T-helper 17 cell (primary cell): ENCODE data around the gene MRPL20. TPM values are rescaled to one million over a fixed set of nuclear protein-coding genes. Genes with fewer than 3 reads are reported as not detected.
"Not testable (repeated sequence)": the region's sequence is repeated elsewhere in the genome, so short reads cannot be mapped to it uniquely, and the experiment has no call there.

Experiments
- ATAC-seq: fragments of 150-1000 bp; cut with Tn5 transposase; 2 replicates; pipeline ENCODE4 v1.10.0; 2021; ENCODE audit warnings: mild to moderate bottlenecking, moderate library complexity
- DNase-seq, 3 donors: peaks; one replicate each; pipeline versions ENCODE4 v3.0.0 to v3.0.0-alpha.2; 2020 to 2021
- H3K9me3 ChIP-seq: one replicate; pipeline ENCODE4 v1.7.0; 2013; ENCODE audit warnings: low read length, mild to moderate bottlenecking; ENCODE audit not compliant: control insufficient read depth, poor library complexity, severe bottlenecking
- H3K27ac Mint-ChIP-seq: one replicate; pipeline ENCODE4 v1.8.0; 2022; ENCODE audit warnings: mild to moderate bottlenecking, moderate library complexity, mixed read lengths
- H3K27me3 Mint-ChIP-seq: one replicate; pipeline ENCODE4 v1.8.0; 2022; ENCODE audit warnings: mixed read lengths
- H3K36me3 Mint-ChIP-seq: one replicate; pipeline ENCODE4 v1.8.0; 2022; ENCODE audit warnings: low read depth, mixed read lengths
- H3K4me1 Mint-ChIP-seq: one replicate; pipeline ENCODE4 v1.8.0; 2022; ENCODE audit warnings: mild to moderate bottlenecking, mixed read lengths
- H3K4me3 Mint-ChIP-seq: one replicate; pipeline ENCODE4 v1.8.0; 2022; ENCODE audit warnings: mild to moderate bottlenecking, moderate library complexity, mixed read lengths
- total RNA-seq, 4 donors: library from RNA in 2 of 4; stranded (reverse) in 2 of 4; gene quantifications; one replicate each; pipeline ENCODE4 v1.2.3 and lab custom pipeline; 2022 to 2026

The MRPL20 gene
- total RNA-seq, 2 donors from 2014 or later, result 88.0 to 92.1 TPM

- DNase-seq, result no peak
- no peaks in the 10 kb centered on the region for H3K9me3 ChIP-seq
- Mint-ChIP-seq H3K4me3 (no peak overlapping the region), H3K4me1 (peaks cover 6% of the 10 kb centered on the region), H3K36me3 (no peaks in the 10 kb centered on the region), H3K27ac (no peak overlapping the region), H3K27me3 (no peaks in the 10 kb centered on the region)
- ATAC-seq, result no peak
Measured at GRCh38 chr1:1388078-1388472, 19.0 kb downstream of the MRPL20 start.

GRCh38 chr1:1387098-1388077, 19.7 kb downstream of the MRPL20 start:
- Mint-ChIP-seq H3K27ac (no peak overlapping the region), H3K4me1 (peaks cover 6% of the 10 kb centered on the region), H3K27me3 (no peaks in the 10 kb centered on the region), H3K4me3 (no peak overlapping the region), H3K36me3 (no peaks in the 10 kb centered on the region)
- no peak for DNase-seq
- no peaks in the 10 kb centered on the region for H3K9me3 ChIP-seq
- ATAC-seq, result no peak

- no peak overlapping the region for H3K4me3 Mint-ChIP-seq
- H3K36me3 Mint-ChIP-seq, result no peaks in the 10 kb centered on the region
- H3K4me1 Mint-ChIP-seq, result peaks cover 2% of the 10 kb centered on the region
Measured at GRCh38 chr1:1385931-1386330, 21.2 kb downstream of the MRPL20 start.

GRCh38 chr1:1385339-1385738, 21.8 kb downstream of the MRPL20 start:
- ATAC-seq, DNase-seq, H3K4me3 Mint-ChIP-seq, H3K27ac Mint-ChIP-seq, H3K27me3 Mint-ChIP-seq, H3K36me3 Mint-ChIP-seq, H3K4me1 Mint-ChIP-seq, H3K9me3 ChIP-seq: not testable (repeated sequence)

More at GRCh38 chr1:1385931-1386330, 21.2 kb downstream of the MRPL20 start:
- DNase-seq (no peak), ATAC-seq (no peak)
- Mint-ChIP-seq H3K27me3 (no peaks in the 10 kb centered on the region), H3K27ac (peak overlapping the region; percentile 16)
- no peaks in the 10 kb centered on the region for H3K9me3 ChIP-seq

- DNase-seq (no peak), ATAC-seq (no peak)
- H3K27ac Mint-ChIP-seq, result no peak overlapping the region
- H3K4me1 Mint-ChIP-seq, result peaks cover 2% of the 10 kb centered on the region
- no peaks in the 10 kb centered on the region for H3K9me3 ChIP-seq
- no peaks in the 10 kb centered on the region for H3K27me3 Mint-ChIP-seq
- no peaks in the 10 kb centered on the region for H3K36me3 Mint-ChIP-seq
- no peak overlapping the region for H3K4me3 Mint-ChIP-seq
Measured at GRCh38 chr1:1381294-1381693, 25.8 kb downstream of the MRPL20 start.

GRCh38 chr1:1380860-1381259, 26.2 kb downstream of the MRPL20 start:
- ATAC-seq (no peak), DNase-seq (no peak)
- Mint-ChIP-seq H3K27me3 (no peaks in the 10 kb centered on the region), H3K36me3 (no peaks in the 10 kb centered on the region), H3K27ac (no peak overlapping the region), H3K4me3 (no peak overlapping the region), H3K4me1 (peaks cover 2% of the 10 kb centered on the region)
- no peaks in the 10 kb centered on the region for H3K9me3 ChIP-seq

- DNase-seq (no peak), ATAC-seq (no peak)
- H3K36me3 Mint-ChIP-seq, result peaks cover 2% of the 10 kb centered on the region
- H3K4me3 Mint-ChIP-seq, result no peak overlapping the region
- peaks cover 13% of the 10 kb centered on the region for H3K4me1 Mint-ChIP-seq
- H3K27me3 Mint-ChIP-seq, result no peaks in the 10 kb centered on the region
- H3K27ac Mint-ChIP-seq, result peak overlapping the region; percentile 67
- no peaks in the 10 kb centered on the region for H3K9me3 ChIP-seq
Measured at GRCh38 chr1:1377540-1378205, 29.4 kb downstream of the MRPL20 start.

- ATAC-seq (no peak), DNase-seq (no peak)
- Mint-ChIP-seq H3K4me1 (peaks cover 11% of the 10 kb centered on the region), H3K36me3 (peaks cover 2% of the 10 kb centered on the region), H3K27me3 (no peaks in the 10 kb centered on the region), H3K4me3 (peak overlapping the region; percentile 47), H3K27ac (peak overlapping the region; percentile 67)
- H3K9me3 ChIP-seq, result no peaks in the 10 kb centered on the region
Measured at GRCh38 chr1:1376551-1377226, 30.4 kb downstream of the MRPL20 start.

GRCh38 chr1:1374929-1375662, 32.0 kb downstream of the MRPL20 start, which contains the start of gene AURKAIP1:
TSS of gene AURKAIP1 (minus strand) at chr1:1375207. CDS start at chr1:1374756, 451 bp downstream.
- Mint-ChIP-seq H3K27ac (peak within 1 kb of the TSS; percentile 92), H3K4me1 (peaks cover 11% of the 10 kb centered on the region), H3K27me3 (no peaks in the 10 kb centered on the region), H3K4me3 (peak within 1 kb of the TSS; percentile 91), H3K36me3 (peaks cover 2% of the 10 kb centered on the region)
- peak; percentile 83 to 90 (median 86) for DNase-seq
- no peaks in the 10 kb centered on the region for H3K9me3 ChIP-seq
- peak; percentile 72 for ATAC-seq

GRCh38 chr1:1374589-1374928, 32.5 kb downstream of the MRPL20 start:
- H3K9me3 ChIP-seq, result no peaks in the 10 kb centered on the region
- Mint-ChIP-seq H3K27me3 (no peaks in the 10 kb centered on the region), H3K27ac (peak overlapping the region; percentile 92), H3K36me3 (peaks cover 2% of the 10 kb centered on the region), H3K4me3 (peak overlapping the region; percentile 91), H3K4me1 (peaks cover 11% of the 10 kb centered on the region)
- ATAC-seq (no peak), DNase-seq (no peak)

GRCh38 chr1:1373815-1374588, 33.1 kb downstream of the MRPL20 start:
- H3K36me3 Mint-ChIP-seq, result peaks cover 2% of the 10 kb centered on the region
- peak overlapping the region; percentile 91 for H3K4me3 Mint-ChIP-seq
- H3K4me1 Mint-ChIP-seq, result peaks cover 11% of the 10 kb centered on the region
- H3K9me3 ChIP-seq, result no peaks in the 10 kb centered on the region
- DNase-seq (no peak), ATAC-seq (no peak)
- H3K27ac Mint-ChIP-seq, result peak overlapping the region; percentile 92
- no peaks in the 10 kb centered on the region for H3K27me3 Mint-ChIP-seq
